ENCODE measurements around the gene SDHB.

DNA sequence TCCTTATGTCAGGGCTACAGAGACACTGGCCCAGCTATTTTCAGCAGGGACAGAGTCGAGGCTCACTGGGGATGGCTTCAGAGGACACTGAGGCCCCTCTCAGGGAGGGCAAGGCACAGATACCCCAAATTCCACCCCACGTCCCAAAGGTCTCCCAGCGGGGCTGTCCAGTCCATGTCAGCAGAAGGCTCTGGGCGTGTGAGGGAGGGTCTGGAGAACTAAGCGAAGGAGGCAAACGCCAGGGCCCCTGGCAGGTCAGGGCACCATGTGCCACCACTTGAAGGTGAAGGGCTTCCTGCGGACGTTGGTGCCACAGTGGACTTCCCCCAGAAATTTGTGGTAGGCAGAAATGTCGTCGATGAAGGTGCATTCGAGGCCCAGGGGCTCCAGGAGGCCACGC lies 15.0 kb upstream of the SDHB start:
- TF ChIP-seq, protein P1, sequence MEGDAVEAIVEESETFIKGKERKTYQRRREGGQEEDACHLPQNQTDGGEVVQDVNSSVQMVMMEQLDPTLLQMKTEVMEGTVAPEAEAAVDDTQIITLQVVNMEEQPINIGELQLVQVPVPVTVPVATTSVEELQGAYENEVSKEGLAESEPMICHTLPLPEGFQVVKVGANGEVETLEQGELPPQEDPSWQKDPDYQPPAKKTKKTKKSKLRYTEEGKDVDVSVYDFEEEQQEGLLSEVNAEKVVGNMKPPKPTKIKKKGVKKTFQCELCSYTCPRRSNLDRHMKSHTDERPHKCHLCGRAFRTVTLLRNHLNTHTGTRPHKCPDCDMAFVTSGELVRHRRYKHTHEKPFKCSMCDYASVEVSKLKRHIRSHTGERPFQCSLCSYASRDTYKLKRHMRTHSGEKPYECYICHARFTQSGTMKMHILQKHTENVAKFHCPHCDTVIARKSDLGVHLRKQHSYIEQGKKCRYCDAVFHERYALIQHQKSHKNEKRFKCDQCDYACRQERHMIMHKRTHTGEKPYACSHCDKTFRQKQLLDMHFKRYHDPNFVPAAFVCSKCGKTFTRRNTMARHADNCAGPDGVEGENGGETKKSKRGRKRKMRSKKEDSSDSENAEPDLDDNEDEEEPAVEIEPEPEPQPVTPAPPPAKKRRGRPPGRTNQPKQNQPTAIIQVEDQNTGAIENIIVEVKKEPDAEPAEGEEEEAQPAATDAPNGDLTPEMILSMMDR (conservative IDR thresholded peaks at IDR 0.05 in 1 of 2, IDR thresholded peaks at IDR 0.05 in 1 of 2; ENCODE audit: extremely low read depth in 1 of 2, insufficient read depth in 1 of 2, low read depth in 1 of 2, low read length in 2 of 2) = no peak
- no peak for TF ChIP-seq EZH2 (IDR thresholded peaks at IDR 0.05; ENCODE audit: borderline replicate concordance, low read length)
